Left lobe of liver (tissue), 2 donors: ENCODE measurements around the gene TNS1. TPM values are rescaled to one million over a fixed set of nuclear protein-coding genes. Genes with fewer than 3 reads are reported as not detected.

Source experiments
- ATAC-seq: fragments of 200-7000 bp; cut with Tn5 transposase; one replicate; pipeline ENCODE4 v1.9.1; 2020; ENCODE audit warnings: mild to moderate bottlenecking, moderate library complexity
- DNase-seq: peaks from one replicate; pipeline ENCODE4 v3.0.0-alpha.2; 2020; ENCODE audit warnings: low spot score
- total RNA-seq: library from RNA; stranded (reverse); gene quantifications from one replicate; pipeline ENCODE4 v1.2.1, GENCODE V29; 2021
- donor health status: DM: no; HTN: no; CAD: no; lungs with moderate emphysema.
- donor health status: DM: no; HTN: yes; CAD: no.

Gene TNS1
- total RNA-seq, 1 donor from 2014 or later, result 102 TPM

- peak; percentile 35 for ATAC-seq
- DNase-seq, result no peak
Measured at GRCh38 chr2:217934321-217935131, 68.3 kb downstream of the TNS1 start.

GRCh38 chr2:217933617-217933993 lies 69.2 kb downstream of the TNS1 start:
- ATAC-seq, result no peak
- no peak for DNase-seq

GRCh38 chr2:217932803-217933616 lies 69.8 kb downstream of the TNS1 start:
- ATAC-seq (no peak), DNase-seq (no peak)

GRCh38 chr2:217931846-217932560 lies 70.8 kb downstream of the TNS1 start:
- ATAC-seq (no peak), DNase-seq (no peak)

GRCh38 chr2:217930761-217931563 lies 71.8 kb downstream of the TNS1 start:
- ATAC-seq, result peak; percentile 4
- no peak for DNase-seq

GRCh38 chr2:217929757-217930707 lies 72.8 kb downstream of the TNS1 start:
- peak; percentile 76 for ATAC-seq
- DNase-seq, result peak; percentile 96

GRCh38 chr2:217929272-217929671 lies 73.5 kb downstream of the TNS1 start:
- DNase-seq (no peak), ATAC-seq (peak; percentile 8)

GRCh38 chr2:217928324-217929181 lies 74.2 kb downstream of the TNS1 start:
- DNase-seq, result no peak
- ATAC-seq, result peak; percentile 2

- ATAC-seq (no peak), DNase-seq (no peak)
Measured at GRCh38 chr2:217927601-217928323, 75.0 kb downstream of the TNS1 start.

GRCh38 chr2:217926801-217927200 lies 76.0 kb downstream of the TNS1 start:
- DNase-seq (no peak), ATAC-seq (no peak)

GRCh38 chr2:217924346-217924901 lies 78.4 kb downstream of the TNS1 start:
- ATAC-seq, result no peak
- no peak for DNase-seq

- ATAC-seq (no peak), DNase-seq (no peak)
Measured at GRCh38 chr2:217923007-217923686, 79.6 kb downstream of the TNS1 start.

- DNase-seq (peak; percentile 59), ATAC-seq (peak; percentile 70)
Measured at GRCh38 chr2:217922101-217923006, 80.4 kb downstream of the TNS1 start.

GRCh38 chr2:217920879-217921603 lies 81.8 kb downstream of the TNS1 start:
- peak; percentile 79 for DNase-seq
- ATAC-seq, result peak; percentile 65

- no peak for DNase-seq
- ATAC-seq, result no peak
Measured at GRCh38 chr2:217919781-217920351, 82.9 kb downstream of the TNS1 start.
